ENCODE data around the gene GINS2.

DNA sequence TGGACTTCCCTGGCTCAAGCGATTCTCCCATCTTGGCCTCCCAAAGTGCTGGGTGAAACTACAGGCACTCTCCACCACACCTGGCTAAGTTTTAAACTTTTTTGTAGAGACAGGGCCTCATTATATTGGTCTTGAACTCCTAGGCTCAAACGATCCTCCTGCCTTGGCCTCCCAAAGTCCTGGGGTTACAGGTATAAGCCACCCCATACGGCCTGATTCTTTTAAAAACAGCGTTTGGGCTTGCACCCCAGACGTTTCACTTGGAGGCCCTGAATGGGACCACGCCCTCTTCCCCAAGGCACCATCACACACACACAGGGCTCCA, 29.4 kb upstream of the GINS2 start:
- TF ChIP-seq, protein P1, sequence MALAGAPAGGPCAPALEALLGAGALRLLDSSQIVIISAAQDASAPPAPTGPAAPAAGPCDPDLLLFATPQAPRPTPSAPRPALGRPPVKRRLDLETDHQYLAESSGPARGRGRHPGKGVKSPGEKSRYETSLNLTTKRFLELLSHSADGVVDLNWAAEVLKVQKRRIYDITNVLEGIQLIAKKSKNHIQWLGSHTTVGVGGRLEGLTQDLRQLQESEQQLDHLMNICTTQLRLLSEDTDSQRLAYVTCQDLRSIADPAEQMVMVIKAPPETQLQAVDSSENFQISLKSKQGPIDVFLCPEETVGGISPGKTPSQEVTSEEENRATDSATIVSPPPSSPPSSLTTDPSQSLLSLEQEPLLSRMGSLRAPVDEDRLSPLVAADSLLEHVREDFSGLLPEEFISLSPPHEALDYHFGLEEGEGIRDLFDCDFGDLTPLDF (CRISPR knock-in tag; IDR thresholded peaks at IDR 0.05): no peak
- TF ChIP-seq, protein P2, sequence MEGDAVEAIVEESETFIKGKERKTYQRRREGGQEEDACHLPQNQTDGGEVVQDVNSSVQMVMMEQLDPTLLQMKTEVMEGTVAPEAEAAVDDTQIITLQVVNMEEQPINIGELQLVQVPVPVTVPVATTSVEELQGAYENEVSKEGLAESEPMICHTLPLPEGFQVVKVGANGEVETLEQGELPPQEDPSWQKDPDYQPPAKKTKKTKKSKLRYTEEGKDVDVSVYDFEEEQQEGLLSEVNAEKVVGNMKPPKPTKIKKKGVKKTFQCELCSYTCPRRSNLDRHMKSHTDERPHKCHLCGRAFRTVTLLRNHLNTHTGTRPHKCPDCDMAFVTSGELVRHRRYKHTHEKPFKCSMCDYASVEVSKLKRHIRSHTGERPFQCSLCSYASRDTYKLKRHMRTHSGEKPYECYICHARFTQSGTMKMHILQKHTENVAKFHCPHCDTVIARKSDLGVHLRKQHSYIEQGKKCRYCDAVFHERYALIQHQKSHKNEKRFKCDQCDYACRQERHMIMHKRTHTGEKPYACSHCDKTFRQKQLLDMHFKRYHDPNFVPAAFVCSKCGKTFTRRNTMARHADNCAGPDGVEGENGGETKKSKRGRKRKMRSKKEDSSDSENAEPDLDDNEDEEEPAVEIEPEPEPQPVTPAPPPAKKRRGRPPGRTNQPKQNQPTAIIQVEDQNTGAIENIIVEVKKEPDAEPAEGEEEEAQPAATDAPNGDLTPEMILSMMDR (IDR thresholded peaks at IDR 0.05): no peak
